ENCODE data around the gene TMIGD1.
"Not testable (repeated sequence)": the region's sequence is repeated elsewhere in the genome, so short reads cannot be mapped to it uniquely, and the experiment has no call there.

The TMIGD1 gene

DNA sequence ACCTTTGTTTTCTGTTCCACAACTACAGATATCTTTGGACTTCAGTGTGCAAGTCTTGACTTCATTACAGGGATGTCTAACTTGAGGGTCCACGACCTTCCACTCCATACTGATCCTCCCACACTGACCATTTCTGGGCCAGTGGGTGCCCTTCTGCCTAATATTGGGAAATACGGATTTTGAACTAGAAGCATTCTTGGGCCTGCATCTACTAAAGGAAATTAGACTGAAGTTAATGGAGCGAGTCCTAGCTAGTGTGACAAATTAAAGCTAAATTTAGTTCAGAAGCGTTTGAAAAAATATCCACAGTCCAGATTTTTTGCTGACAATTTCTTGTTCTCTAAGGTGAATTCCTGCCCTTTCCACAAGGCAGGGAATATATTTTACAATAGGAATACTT, 9.9 kb upstream of the TMIGD1 start:
- ChIA-PET CTCF (no interaction called here), POLR2A (interaction anchor here (1.1 kb wide), 1 partner anchor 133 kb away, joined by 3 read pairs; the partner anchor contains the start of gene GOSR1)
- no peak for TF ChIP-seq FOXA1 (IDR thresholded peaks at IDR 0.05)
- DNase-seq (ENCODE audit: extremely low spot score) = no peak

DNA sequence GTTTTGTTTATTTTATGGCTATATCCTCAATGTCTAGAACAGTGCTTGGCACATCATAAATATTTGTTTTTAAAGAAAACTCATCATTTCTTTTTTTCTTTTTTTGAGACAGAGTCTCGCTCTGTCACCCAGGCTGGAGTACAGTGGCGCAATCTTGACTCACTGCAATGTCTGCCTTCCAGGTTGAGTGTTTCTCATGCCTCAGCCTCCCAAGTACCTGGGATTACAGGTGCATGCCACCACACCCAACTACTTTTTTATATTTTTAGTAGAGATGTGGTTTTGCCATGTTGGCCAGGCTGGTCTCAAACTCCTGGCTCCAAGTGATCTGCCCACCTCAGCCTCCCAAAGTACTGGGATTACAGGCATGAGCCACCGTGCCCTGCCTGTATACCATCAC, 9.4 kb upstream of the TMIGD1 start:
- CTCF ChIA-PET; DNase-seq (ENCODE audit: extremely low spot score): not testable (repeated sequence)
- POLR2A ChIA-PET = interaction anchor here (1.0 kb wide), 1 partner anchor 133 kb away, joined by 4 read pairs; the partner anchor contains the start of gene GOSR1

DNA sequence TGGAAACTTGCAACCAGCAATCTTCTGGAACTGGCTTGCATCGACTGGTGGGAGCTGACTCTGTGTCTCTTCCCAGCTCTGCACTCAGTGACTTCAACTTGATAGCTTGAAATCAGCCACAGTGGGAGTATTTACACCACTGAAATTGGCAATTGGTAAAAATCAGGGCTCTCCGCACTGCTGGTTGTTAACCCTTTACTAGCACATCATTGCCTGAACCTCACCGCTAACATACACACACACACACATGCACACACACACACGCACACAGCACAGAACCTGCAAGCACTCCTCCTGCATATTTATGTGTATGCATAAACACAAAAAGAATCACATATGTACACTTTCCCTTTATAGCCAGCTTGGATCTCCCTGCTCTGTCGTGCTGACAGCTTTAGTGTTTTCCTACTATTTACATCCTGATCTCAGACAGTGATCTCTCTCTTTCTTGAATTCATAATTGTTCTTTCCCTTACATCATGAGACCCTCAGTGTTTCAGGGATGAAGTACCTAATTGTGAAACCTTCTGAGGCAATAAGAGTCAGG, 7.9 kb upstream of the TMIGD1 start:
- POLR2A ChIA-PET = interaction anchor here (0.7 to 1.1 kb wide), 2 partner anchors 38 to 135 kb away, joined by 3 to 4 read pairs; partner anchors contain the start of gene GOSR1
- TF ChIP-seq ARNT (IDR thresholded peaks at IDR 0.05) (no peak), NFRKB (IDR thresholded peaks at IDR 0.05) (no peak), ELF4 (IDR thresholded peaks at IDR 0.05) (no peak)
- CTCF ChIA-PET = interaction anchor here (1.0 to 2.7 kb wide), 4 partner anchors 8 to 237 kb away, joined by 5 to 12 read pairs (median 6); partner anchors contain the start of genes BLMH and GOSR1
- no peak for DNase-seq (ENCODE audit: extremely low spot score)

DNA sequence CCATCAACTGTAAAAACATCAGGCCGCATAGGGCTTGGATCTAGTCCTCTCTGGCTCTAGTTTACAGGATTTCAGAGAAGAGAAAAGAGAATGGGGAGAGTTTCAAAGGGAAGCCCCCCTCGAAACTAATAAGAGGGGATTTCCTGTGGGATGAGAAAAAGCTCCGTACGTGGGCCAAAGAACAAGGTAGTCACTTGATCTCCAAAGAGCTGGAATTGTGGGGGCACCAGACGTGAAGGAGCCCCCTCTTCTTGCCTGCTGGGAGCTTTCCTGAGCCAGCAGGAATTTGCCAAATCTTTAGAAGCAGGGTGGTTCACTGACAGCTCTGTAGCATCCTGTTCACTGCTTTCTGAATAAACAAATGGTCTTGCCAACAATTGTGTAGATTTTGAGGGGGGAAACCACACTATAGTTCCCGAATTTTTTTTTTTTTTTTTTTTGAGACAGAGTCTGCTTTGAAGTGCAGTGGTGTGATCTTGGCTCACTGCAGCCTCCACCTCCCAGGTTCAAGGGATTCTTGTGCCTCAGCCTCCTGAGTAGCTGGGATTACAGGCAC, 7.0 kb upstream of the TMIGD1 start:
- POLR2A ChIA-PET = interaction anchor here (0.7 to 2.0 kb wide), 5 partner anchors 18 to 136 kb away, joined by 3 to 9 read pairs (median 3); partner anchors contain the start of genes BLMH and GOSR1

DNA sequence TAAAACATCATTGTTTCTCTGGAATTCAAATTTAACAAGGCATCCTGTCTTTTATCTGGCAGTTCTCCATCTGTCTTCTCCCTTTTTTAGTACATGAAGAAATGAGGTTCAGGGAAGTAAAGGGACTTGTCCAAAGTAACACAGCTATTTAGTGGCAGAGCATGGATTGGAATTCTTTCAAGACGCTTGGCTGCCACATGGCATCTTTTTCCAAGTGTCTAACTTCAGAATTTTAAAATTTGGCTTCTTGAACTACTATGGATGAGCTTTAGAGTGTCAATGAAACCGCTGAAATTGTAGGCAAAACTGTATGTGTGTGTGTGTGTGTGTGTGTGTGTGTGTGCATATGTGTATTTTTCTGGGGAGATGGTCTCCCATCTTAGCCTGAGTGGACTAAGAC, 5.2 kb upstream of the TMIGD1 start:
- POLR2A ChIA-PET = interaction anchor here (0.5 to 1.3 kb wide), 3 partner anchors 114 to 451 kb away, joined by 3 to 4 read pairs (median 4); partner anchors contain the start of gene GOSR1

More for the DNA sequence above, 7.0 kb upstream of the TMIGD1 start:
- DNase-seq (ENCODE audit: extremely low spot score) = no peak
- TF ChIP-seq SP1 (IDR thresholded peaks at IDR 0.05) (no peak), SUZ12 (IDR thresholded peaks at IDR 0.05) (no peak), BHLHE40 (IDR thresholded peaks at IDR 0.05; ENCODE audit: borderline replicate concordance) (no peak), L3MBTL2 (conservative IDR thresholded peaks at IDR 0.05) (no peak), CTBP1 (IDR thresholded peaks at IDR 0.05; ENCODE audit: borderline replicate concordance) (no peak), ARNT (IDR thresholded peaks at IDR 0.05) (no peak), ZNF384 (IDR thresholded peaks at IDR 0.05) (no peak), ELF4 (IDR thresholded peaks at IDR 0.05) (no peak), NFRKB (IDR thresholded peaks at IDR 0.05) (no peak), FOXA1 (IDR thresholded peaks at IDR 0.05) (no peak), FOXM1 (IDR thresholded peaks at IDR 0.05; ENCODE audit: borderline replicate concordance) (no peak)
- TF ChIP-seq, protein P1, sequence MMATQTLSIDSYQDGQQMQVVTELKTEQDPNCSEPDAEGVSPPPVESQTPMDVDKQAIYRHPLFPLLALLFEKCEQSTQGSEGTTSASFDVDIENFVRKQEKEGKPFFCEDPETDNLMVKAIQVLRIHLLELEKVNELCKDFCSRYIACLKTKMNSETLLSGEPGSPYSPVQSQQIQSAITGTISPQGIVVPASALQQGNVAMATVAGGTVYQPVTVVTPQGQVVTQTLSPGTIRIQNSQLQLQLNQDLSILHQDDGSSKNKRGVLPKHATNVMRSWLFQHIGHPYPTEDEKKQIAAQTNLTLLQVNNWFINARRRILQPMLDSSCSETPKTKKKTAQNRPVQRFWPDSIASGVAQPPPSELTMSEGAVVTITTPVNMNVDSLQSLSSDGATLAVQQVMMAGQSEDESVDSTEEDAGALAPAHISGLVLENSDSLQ (IDR thresholded peaks at IDR 0.05) = no peak
- CTCF ChIA-PET = interaction anchor here (0.6 to 2.7 kb wide), 9 partner anchors 7 to 236 kb away, joined by 3 to 12 read pairs (median 5); partner anchors contain the start of genes BLMH and GOSR1

DNA sequence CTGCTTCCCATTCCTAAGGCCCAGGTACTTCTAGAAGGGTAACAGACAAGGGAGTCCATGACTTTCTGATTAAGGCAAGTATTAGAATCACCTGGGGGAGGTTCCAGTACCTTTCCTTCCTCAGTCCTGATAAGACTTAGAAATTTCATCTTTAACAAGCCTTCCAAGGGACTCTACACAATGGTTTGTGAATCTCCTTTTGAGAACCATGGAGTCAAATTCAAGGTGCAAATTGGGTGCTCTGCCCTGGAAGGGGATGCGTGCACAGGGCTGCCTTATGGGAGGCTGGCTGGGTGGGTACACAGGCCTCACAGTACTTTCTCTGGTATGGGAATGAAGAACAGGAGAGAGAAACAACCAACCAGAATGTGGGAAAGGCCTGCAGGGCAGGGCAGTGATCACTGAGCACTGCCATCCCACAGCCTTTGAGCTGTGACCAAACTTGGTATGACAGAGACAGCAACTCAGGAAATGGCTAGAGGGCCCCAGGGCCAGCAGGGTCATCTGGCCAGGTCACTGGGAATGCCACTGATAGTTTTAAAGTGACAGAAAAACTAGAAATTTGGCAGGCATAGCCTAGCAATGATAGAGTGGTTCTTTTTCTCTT, 3.6 kb upstream of the TMIGD1 start:
- ChIA-PET POLR2A (interaction anchor here (1.4 kb wide), 1 partner anchor 46 kb away, joined by 3 read pairs; no protein-coding TSS in a partner anchor), CTCF (interaction anchor here (0.6 to 1.8 kb wide), 6 partner anchors 11 to 233 kb away, joined by 3 to 17 read pairs (median 4); no protein-coding TSS in a partner anchor)
- DNase-seq (ENCODE audit: extremely low spot score) = no peak
- TF ChIP-seq HDGF (IDR thresholded peaks at IDR 0.05; ENCODE audit: borderline replicate concordance) = no peak
- TF ChIP-seq FOXK2 (IDR thresholded peaks at IDR 0.05) = no peak

More for the DNA sequence above, 5.2 kb upstream of the TMIGD1 start:
- TF ChIP-seq SP1 (IDR thresholded peaks at IDR 0.05) (no peak), HDGF (IDR thresholded peaks at IDR 0.05; ENCODE audit: borderline replicate concordance) (no peak)
- CTCF ChIA-PET = no interaction called here
- DNase-seq (ENCODE audit: extremely low spot score) = no peak

DNA sequence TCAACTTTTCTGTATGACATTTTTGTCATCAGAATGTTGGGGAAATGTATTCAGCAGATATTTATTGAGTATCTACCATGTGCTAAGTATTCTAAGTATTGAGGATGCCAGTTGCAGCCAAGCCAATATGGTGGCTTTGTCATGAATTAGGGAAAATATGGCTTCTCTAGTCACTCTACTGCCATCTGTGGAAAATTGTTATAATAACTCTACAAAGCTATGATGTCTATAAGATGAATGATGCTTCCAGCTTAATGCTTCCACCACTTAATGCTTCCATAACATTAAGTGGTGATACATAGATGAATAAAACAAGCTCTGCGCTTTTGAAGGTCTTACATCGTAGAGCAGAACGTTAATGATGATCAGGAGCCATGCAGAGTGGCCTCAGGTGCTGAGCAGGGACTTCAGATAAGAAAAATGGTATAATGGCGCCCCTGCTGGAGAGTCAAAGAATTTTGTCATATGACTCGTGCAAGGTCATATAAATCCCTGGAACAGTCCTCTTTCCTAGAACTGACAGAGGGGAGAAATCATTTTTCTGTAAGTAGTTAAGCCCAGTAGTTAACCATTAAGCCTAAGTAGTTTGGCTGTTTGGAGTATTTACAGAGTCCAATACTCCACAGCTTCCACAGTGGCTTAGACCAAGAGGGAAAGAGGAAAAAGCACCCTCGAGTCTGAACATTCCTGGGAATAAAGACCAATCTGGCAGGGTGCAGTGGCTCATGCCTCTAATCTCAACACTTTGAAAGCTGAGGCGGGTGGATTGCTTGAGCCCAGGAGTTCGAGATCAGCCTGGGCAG, 2.7 kb upstream of the TMIGD1 start:
- peak; percentile 49 for DNase-seq (ENCODE audit: extremely low spot score)
- ChIA-PET POLR2A (interaction anchor here (1.0 to 1.2 kb wide), 4 partner anchors 44 to 232 kb away, joined by 3 to 5 read pairs (median 4); partner anchors contain the start of genes BLMH and GOSR1), CTCF (interaction anchor here (0.6 to 1.8 kb wide), 14 partner anchors 9 to 242 kb away, joined by 3 to 17 read pairs (median 4); partner anchors contain the start of gene BLMH)
- TF ChIP-seq BHLHE40 (IDR thresholded peaks at IDR 0.05; ENCODE audit: borderline replicate concordance) (no peak), FOXK2 (IDR thresholded peaks at IDR 0.05) (no peak), FOXM1 (IDR thresholded peaks at IDR 0.05; ENCODE audit: borderline replicate concordance) (no peak), FOXA1 (IDR thresholded peaks at IDR 0.05) (no peak), L3MBTL2 (conservative IDR thresholded peaks at IDR 0.05) (no peak), ARNT (IDR thresholded peaks at IDR 0.05) (no peak), SP1 (IDR thresholded peaks at IDR 0.05) (no peak), NFRKB (IDR thresholded peaks at IDR 0.05) (no peak), TARDBP (IDR thresholded peaks at IDR 0.05) (no peak), LEF1 (IDR thresholded peaks at IDR 0.05; ENCODE audit: borderline replicate concordance) (no peak), ELF4 (IDR thresholded peaks at IDR 0.05) (no peak), ZNF384 (IDR thresholded peaks at IDR 0.05) (no peak), HDGF (IDR thresholded peaks at IDR 0.05; ENCODE audit: borderline replicate concordance) (no peak)
